BLaER1 treated with 17β-estradiol and CSF1 and Interleukin-3, amounts not matched to agents 10 nM and 100 nM (cell line): Measurements from ENCODE around the gene SLC37A1.
A peak's percentile ranks its signal among the peaks of the same experiment; 100 is the strongest.

Source experiments
- H3K27ac ChIP-seq, 11 experiments: shearing (Covaris generic); formaldehyde crosslinking; 2 replicates each; pipeline ENCODE4 v1.8.1; 2022
- H3K27me3 ChIP-seq, 11 experiments: shearing (Covaris generic); formaldehyde crosslinking; 2 replicates each; pipeline ENCODE4 v1.8.1; 2022
- H3K36me3 ChIP-seq, 11 experiments: shearing (Covaris generic); formaldehyde crosslinking; 2 replicates each; pipeline ENCODE4 v1.8.1; 2022
- H3K4me1 ChIP-seq, 10 experiments: shearing (Covaris generic); formaldehyde crosslinking; 2 replicates each; pipeline ENCODE4 v1.8.1; 2022
- H3K4me2 ChIP-seq, 11 experiments: shearing (Covaris generic); formaldehyde crosslinking; 2 replicates each; pipeline ENCODE4 v1.8.1; 2022
- H3K4me3 ChIP-seq, 10 experiments: shearing (Covaris generic); formaldehyde crosslinking; 2 replicates each; pipeline ENCODE4 v1.8.1; 2022
- H3K9ac ChIP-seq, 11 experiments: shearing (Covaris generic); formaldehyde crosslinking; 2 replicates each; pipeline ENCODE4 v1.8.1; 2022
- H3K9me3 ChIP-seq, 11 experiments: shearing (Covaris generic); formaldehyde crosslinking; replicated peaks in 1 of 11; 2 replicates each; pipeline ENCODE4 v1.8.1; 2022
- H4K20me1 ChIP-seq, 11 experiments: shearing (Covaris generic); formaldehyde crosslinking; 2 replicates each; pipeline ENCODE4 v1.8.1; 2022
- Cebpa-rat ChIP-seq, 11 experiments: shearing (Covaris generic); IDR thresholded peaks; 2 replicates each; pipeline ENCODE4 v1.8.1; 2022

The SLC37A1 gene

GRCh38 chr21:42524341-42525028 is 10.8 kb downstream of the SLC37A1 start:
- Histone ChIP-seq H3K27ac (peak overlapping the region; percentile 1 to 73 (median 59); a peak in 20 of 22 replicates), H3K4me2 (peak overlapping the region; percentile 77 to 98 (median 92)), H3K9me3 (no peaks in the 10 kb centered on the region), H3K4me3 (peak overlapping the region in 7 of 10 experiments; percentile 3 to 46 (median 24); a peak in 8 of 20 replicates), H3K36me3 (peaks cover 2 to 37% (median 22%) of the 10 kb centered on the region in 11 experiments; a peak in 16 of 22 replicates), H4K20me1 (no peaks in the 10 kb centered on the region; a peak in 1 of 22 replicates), H3K27me3 (0 out of 22 replicates have a peak, but pooled peaks cover 0 to 4% (median 0%) of the 10 kb centered on the region in 11 experiments), H3K9ac (peak overlapping the region in 10 of 11 experiments; percentile 25 to 74 (median 51); a peak in 20 of 22 replicates), H3K4me1 (peaks cover 52 to 92% (median 82%) of the 10 kb centered on the region in 10 experiments)
- peak in 1 of 11 experiments; percentile 52; a peak in 1 of 22 replicates for TF ChIP-seq Cebpa-rat (IDR thresholded peaks at IDR 0.05)

GRCh38 chr21:42525029-42525581 is 11.5 kb downstream of the SLC37A1 start:
- H3K9me3 ChIP-seq = no peaks in the 10 kb centered on the region
- no peaks in the 10 kb centered on the region; a peak in 1 of 22 replicates for H4K20me1 ChIP-seq
- H3K9ac ChIP-seq = peak overlapping the region in 10 of 11 experiments; percentile 12 to 74 (median 48); a peak in 17 of 22 replicates
- H3K4me2 ChIP-seq = peak overlapping the region; percentile 77 to 98 (median 92)
- no peak for TF ChIP-seq Cebpa-rat (IDR thresholded peaks at IDR 0.05)
- peak overlapping the region in 6 of 10 experiments; percentile 10 to 46 (median 29); a peak in 8 of 20 replicates for H3K4me3 ChIP-seq
- peaks cover 52 to 99% (median 89%) of the 10 kb centered on the region in 10 experiments for H3K4me1 ChIP-seq
- 0 out of 22 replicates have a peak, but pooled peaks cover 0 to 4% (median 0%) of the 10 kb centered on the region in 11 experiments for H3K27me3 ChIP-seq
- H3K36me3 ChIP-seq = peaks cover 0 to 30% (median 16%) of the 10 kb centered on the region in 11 experiments; a peak in 12 of 22 replicates
- H3K27ac ChIP-seq = peak overlapping the region in 10 of 11 experiments; percentile 13 to 73 (median 61); a peak in 18 of 22 replicates

GRCh38 chr21:42525676-42526378 is 12.2 kb downstream of the SLC37A1 start:
- TF ChIP-seq Cebpa-rat (IDR thresholded peaks at IDR 0.05) = no peak
- peak overlapping the region; percentile 77 to 98 (median 92); a peak in 21 of 22 replicates for H3K4me2 ChIP-seq
- H3K27ac ChIP-seq = peak overlapping the region in 7 of 11 experiments; percentile 16 to 87 (median 76); a peak in 13 of 22 replicates

DNA sequence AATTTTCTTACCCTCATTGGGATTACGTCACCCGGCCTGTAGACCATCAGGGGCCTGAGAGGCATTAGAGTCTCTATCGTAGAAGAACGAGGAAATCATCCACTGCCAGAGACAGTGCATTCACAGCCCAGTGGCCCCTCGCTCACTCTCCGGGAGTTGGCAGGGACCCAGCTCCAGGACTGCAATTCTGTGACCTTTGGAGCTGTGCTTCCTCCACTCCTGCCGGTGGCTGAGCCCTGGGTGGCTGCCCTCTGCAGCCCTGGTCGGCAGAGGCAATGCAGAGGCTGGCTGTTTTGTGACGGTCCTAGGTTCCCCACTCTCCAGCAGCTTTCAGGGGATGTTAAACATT is 12.7 kb downstream of the SLC37A1 start:
- H3K4me2 ChIP-seq = peak overlapping the region in 10 of 11 experiments; percentile 45 to 98 (median 94); a peak in 19 of 22 replicates
- H3K27ac ChIP-seq = peak overlapping the region in 7 of 11 experiments; percentile 16 to 87 (median 76); a peak in 13 of 22 replicates

More at GRCh38 chr21:42525676-42526378, 12.2 kb downstream of the SLC37A1 start:
- Histone ChIP-seq H3K4me1 (peaks cover 53 to 100% (median 93%) of the 10 kb centered on the region in 10 experiments), H3K4me3 (0 out of 20 replicates have a peak overlapping the region, but pooled peaks of 1 of the 10 experiments have one; percentile 4), H3K9ac (peak overlapping the region in 4 of 11 experiments; percentile 31 to 74 (median 56); a peak in 4 of 22 replicates), H3K9me3 (no peaks in the 10 kb centered on the region), H4K20me1 (peaks cover 0 to 1% (median 0%) of the 10 kb centered on the region in 11 experiments; a peak in 2 of 22 replicates), H3K36me3 (peaks cover 0 to 23% (median 14%) of the 10 kb centered on the region in 11 experiments; a peak in 12 of 22 replicates), H3K27me3 (peaks cover 0 to 6% (median 0%) of the 10 kb centered on the region in 11 experiments; a peak in 3 of 22 replicates)

GRCh38 chr21:42527127-42527488 is 13.5 kb downstream of the SLC37A1 start:
- peak overlapping the region; percentile 77 to 98 (median 95) for H3K4me2 ChIP-seq
- H3K36me3 ChIP-seq = peaks cover 0 to 11% (median 5%) of the 10 kb centered on the region in 11 experiments; a peak in 5 of 22 replicates
- H3K4me1 ChIP-seq = peaks cover 61 to 100% (median 98%) of the 10 kb centered on the region in 10 experiments
- H4K20me1 ChIP-seq = peaks cover 0 to 9% (median 0%) of the 10 kb centered on the region in 11 experiments; a peak in 2 of 22 replicates
- peak overlapping the region in 8 of 10 experiments; percentile 44 to 63 (median 52); a peak in 12 of 20 replicates for H3K4me3 ChIP-seq
- peak overlapping the region in 10 of 11 experiments; percentile 24 to 81 (median 73); a peak in 18 of 22 replicates for H3K9ac ChIP-seq
- no peaks in the 10 kb centered on the region for H3K9me3 ChIP-seq
- H3K27me3 ChIP-seq = peaks cover 0 to 18% (median 0%) of the 10 kb centered on the region in 11 experiments; a peak in 3 of 22 replicates
- H3K27ac ChIP-seq = peak overlapping the region in 10 of 11 experiments; percentile 2 to 87 (median 76); a peak in 19 of 22 replicates
- no peak for TF ChIP-seq Cebpa-rat (IDR thresholded peaks at IDR 0.05)

More for the DNA sequence above, 12.7 kb downstream of the SLC37A1 start:
- Histone ChIP-seq H3K4me1 (peaks cover 56 to 100% (median 94%) of the 10 kb centered on the region in 10 experiments), H4K20me1 (peaks cover 0 to 4% (median 0%) of the 10 kb centered on the region in 11 experiments; a peak in 2 of 22 replicates), H3K9me3 (no peaks in the 10 kb centered on the region), H3K36me3 (peaks cover 0 to 18% (median 10%) of the 10 kb centered on the region in 11 experiments; a peak in 12 of 22 replicates), H3K4me3 (0 out of 20 replicates have a peak overlapping the region, but pooled peaks of 1 of the 10 experiments have one; percentile 4), H3K27me3 (peaks cover 0 to 12% (median 0%) of the 10 kb centered on the region in 11 experiments; a peak in 3 of 22 replicates), H3K9ac (peak overlapping the region in 5 of 11 experiments; percentile 18 to 81 (median 42); a peak in 5 of 22 replicates)
- no peak for TF ChIP-seq Cebpa-rat (IDR thresholded peaks at IDR 0.05)

GRCh38 chr21:42527489-42528158 is 14.0 kb downstream of the SLC37A1 start:
- Histone ChIP-seq H3K4me1 (peaks cover 66 to 100% (median 98%) of the 10 kb centered on the region in 10 experiments), H3K9me3 (no peaks in the 10 kb centered on the region), H3K4me3 (peak overlapping the region; percentile 34 to 63 (median 50); a peak in 19 of 20 replicates), H3K9ac (peak overlapping the region; percentile 24 to 81 (median 73); a peak in 21 of 22 replicates), H3K27ac (peak overlapping the region; percentile 24 to 87 (median 76); a peak in 20 of 22 replicates), H3K4me2 (peak overlapping the region; percentile 77 to 98 (median 95)), H3K27me3 (peaks cover 0 to 18% (median 0%) of the 10 kb centered on the region in 11 experiments; a peak in 3 of 22 replicates), H3K36me3 (peaks cover 0 to 6% (median under 1%) of the 10 kb centered on the region in 11 experiments; a peak in 4 of 22 replicates), H4K20me1 (peaks cover 0 to 9% (median 0%) of the 10 kb centered on the region in 11 experiments; a peak in 2 of 22 replicates)
- TF ChIP-seq Cebpa-rat (IDR thresholded peaks at IDR 0.05) = no peak

- H4K20me1 ChIP-seq = peaks cover 0 to 32% (median 0%) of the 10 kb centered on the region in 11 experiments; a peak in 5 of 22 replicates
- no peak overlapping the region for H3K9ac ChIP-seq
- no peaks in the 10 kb centered on the region for H3K9me3 ChIP-seq
- peak overlapping the region in 9 of 11 experiments; percentile 39 to 98 (median 79); a peak in 16 of 22 replicates for H3K4me2 ChIP-seq
- no peak for TF ChIP-seq Cebpa-rat (IDR thresholded peaks at IDR 0.05)
- H3K4me3 ChIP-seq = no peak overlapping the region
- no peaks in the 10 kb centered on the region for H3K36me3 ChIP-seq
- no peak overlapping the region for H3K27ac ChIP-seq
- peaks cover 0 to 18% (median 0%) of the 10 kb centered on the region in 11 experiments; a peak in 3 of 22 replicates for H3K27me3 ChIP-seq
- H3K4me1 ChIP-seq = peaks cover 75 to 100% (median 98%) of the 10 kb centered on the region in 10 experiments
These were observed 16.5 kb downstream of the SLC37A1 start for GRCh38 chr21:42530167-42530518.
